ENCODE results near the gene SPOUT1. TPM values are rescaled to one million over a fixed set of nuclear protein-coding genes. Genes with fewer than 3 reads are reported as not detected.

SPOUT1 gene
- total and polyA plus RNA-seq, 10 of the 15 experiments (the other 5 are each of a cell fraction or from before 2014, with no cell fraction given): 5.7 to 95.0 (median 40.6) TPM

GRCh38 chr9:128810873-128811272 lies 18.7 kb downstream of the SPOUT1 start:
- Histone ChIP-seq H3K4me3 (no peak overlapping the region), H3K27ac (ENCODE audit: control insufficient read depth, insufficient read depth) (no peak overlapping the region), H3K79me2 (ENCODE audit: control insufficient read depth, insufficient read depth, low read length) (no peaks in the 10 kb centered on the region), H3K27me3 (replicated peaks in 1 of 2; ENCODE audit: control insufficient read depth in 2 of 2, insufficient read depth in 2 of 2, low read length in 1 of 2) (no peaks in the 10 kb centered on the region), H3K4me2 (ENCODE audit: control insufficient read depth, insufficient read depth) (no peak overlapping the region), H3K9me3 (replicated peaks; ENCODE audit: control insufficient read depth, insufficient read depth, low read length) (no peaks in the 10 kb centered on the region), H3K9ac (ENCODE audit: control insufficient read depth, insufficient read depth, low read length) (no peak overlapping the region), H2AFZ (ENCODE audit: control insufficient read depth, low read depth, low read length) (no peak overlapping the region), H3K36me3 (ENCODE audit: control insufficient read depth in 2 of 2, insufficient read depth in 2 of 2, low read length in 1 of 2) (peaks cover 4 to 12% of the 10 kb centered on the region in 2 experiments; a peak in 3 of 4 replicates), H3K4me1 (ENCODE audit: control insufficient read depth, insufficient read depth, low read length) (no peaks in the 10 kb centered on the region), H4K20me1 (ENCODE audit: control insufficient read depth, insufficient read depth) (no peaks in the 10 kb centered on the region)
- ChIA-PET CTCF (no interaction called here), SMC1A (ENCODE audit: uncharacterized antibody, unreplicated experiment) (interaction anchor here (0.6 kb wide), 1 partner anchor 111 kb away, joined by 3 read pairs; no protein-coding TSS in a partner anchor), POLR2A (no interaction called here), RAD21 (ENCODE audit: unreplicated experiment) (no interaction called here)
- WGBS (ENCODE audit: insufficient coverage, insufficient replicate concordance, low lambda C conversion rate, missing lambda C conversion rate): 82% methylated on average over 5 of the region's 5 CpGs
- intact Hi-C loops (cut with micrococcal nuclease; ENCODE audit: unreplicated experiment) (loop anchor here (10.0 kb wide), 1 partner anchor 166 kb away; no protein-coding TSS in a partner anchor), in situ Hi-C loops (cut with MboI) (no loop called here)
- no peak for DNase-seq (ENCODE audit: low read depth, low spot score)
- no TSS peak for BruUV-seq (replicated peaks)
- no peak for FAIRE-seq
- TF ChIP-seq FOXK2 (IDR thresholded peaks at IDR 0.05): no peak
- no peak for TF ChIP-seq CBX3 (IDR thresholded peaks at IDR 0.05; ENCODE audit: borderline replicate concordance, low read depth)
- no peak for TF ChIP-seq CHD2 (IDR thresholded peaks at IDR 0.05; ENCODE audit: borderline replicate concordance, low read depth, low read length)
- no peak for ATAC-seq

- TF ChIP-seq EP300 (IDR thresholded peaks at IDR 0.05; ENCODE audit: borderline replicate concordance in 1 of 2, control insufficient read depth in 1 of 2, low read depth in 2 of 2, low read length in 2 of 2): no peak
- 0 out of 6 replicates have a peak, but pooled peaks of 1 of the 3 experiments have one; percentile 6 for TF ChIP-seq CTCF (IDR thresholded peaks at IDR 0.05 in 2 of 3, conservative IDR thresholded peaks at IDR 0.05 in 1 of 3; ENCODE audit: control insufficient read depth in 2 of 3, extremely low read depth in 1 of 3, insufficient read depth in 1 of 3, low read depth in 3 of 3, low read length in 3 of 3)
- peaks cover 10 to 16% of the 10 kb centered on the region in 2 experiments; a peak in 3 of 4 replicates for H3K36me3 ChIP-seq (ENCODE audit: control insufficient read depth in 2 of 2, insufficient read depth in 2 of 2, low read length in 1 of 2)
- no peak overlapping the region for H3K4me3 ChIP-seq
- H3K27me3 ChIP-seq (replicated peaks in 1 of 2; ENCODE audit: control insufficient read depth in 2 of 2, insufficient read depth in 2 of 2, low read length in 1 of 2): no peaks in the 10 kb centered on the region
- H3K27ac ChIP-seq (ENCODE audit: control insufficient read depth, insufficient read depth): no peak overlapping the region
- FAIRE-seq: no peak
- 97% methylated on average over 2 of the region's 2 CpGs for WGBS (ENCODE audit: insufficient coverage, insufficient replicate concordance, low lambda C conversion rate, missing lambda C conversion rate)
- intact Hi-C loops (cut with micrococcal nuclease; ENCODE audit: unreplicated experiment) (loop anchor here (10.0 kb wide), 1 partner anchor 165 kb away; no protein-coding TSS in a partner anchor), in situ Hi-C loops (cut with MboI) (no loop called here)
- ChIA-PET SMC1A (ENCODE audit: uncharacterized antibody, unreplicated experiment) (no interaction called here), RAD21 (ENCODE audit: unreplicated experiment) (interaction anchor here (0.6 kb wide), 2 partner anchors 9 to 523 kb away, joined by 3 read pairs; partner anchors contain the start of gene ENDOG), POLR2A (no interaction called here), CTCF (interaction anchor here (0.6 to 1.0 kb wide), 3 partner anchors 8 to 346 kb away, joined by 3 to 5 read pairs (median 3); partner anchors contain the start of genes ENDOG and PKN3)
- no peak for ATAC-seq
- H4K20me1 ChIP-seq (ENCODE audit: control insufficient read depth, insufficient read depth): no peaks in the 10 kb centered on the region
- H3K9me3 ChIP-seq (replicated peaks; ENCODE audit: control insufficient read depth, insufficient read depth, low read length): no peaks in the 10 kb centered on the region
- H2AFZ ChIP-seq (ENCODE audit: control insufficient read depth, low read depth, low read length): no peak overlapping the region
- BruUV-seq (replicated peaks): TSS peak; percentile 59
- DNase-seq (ENCODE audit: low read depth, low spot score): no peak
- H3K9ac ChIP-seq (ENCODE audit: control insufficient read depth, insufficient read depth, low read length): no peak overlapping the region
- no peak overlapping the region for H3K4me2 ChIP-seq (ENCODE audit: control insufficient read depth, insufficient read depth)
- H3K79me2 ChIP-seq (ENCODE audit: control insufficient read depth, insufficient read depth, low read length): no peaks in the 10 kb centered on the region
- no peaks in the 10 kb centered on the region for H3K4me1 ChIP-seq (ENCODE audit: control insufficient read depth, insufficient read depth, low read length)
Measured at GRCh38 chr9:128809831-128810230, 19.8 kb downstream of the SPOUT1 start.

All from GM12878 (cell line).